HAP-1 (cell line): ENCODE data around the gene FBLN2.

Experiments used
- DNase-seq, 2 experiments: peaks; one replicate each; pipeline ENCODE4 v3.0.0-alpha.2; 2016 to 2020; ENCODE audit warnings: low spot score in 2 of 2
- H3K27me3 ChIP-seq: fragments of 250-450 bp; sonication (Bioruptor Pico); 2 replicates; pipeline ENCODE4 v1.5.1; 2020; ENCODE audit warnings: low read depth, mild to moderate bottlenecking, moderate library complexity
- H3K36me3 ChIP-seq: fragments of 250-450 bp; sonication (Bioruptor Pico); replicated peaks from 2 replicates; pipeline ENCODE4 v1.5.1; 2020; ENCODE audit warnings: mild to moderate bottlenecking
- H3K4me1 ChIP-seq: fragments of 250-450 bp; sonication (Bioruptor Pico); 2 replicates; pipeline ENCODE4 v1.5.1; 2020; ENCODE audit warnings: mild to moderate bottlenecking
- H3K4me3 ChIP-seq: fragments of 250-450 bp; sonication (Bioruptor Pico); 2 replicates; pipeline ENCODE4 v1.5.1; 2020; ENCODE audit warnings: mild to moderate bottlenecking, moderate library complexity
- H3K9me3 ChIP-seq: fragments of 250-450 bp; sonication (Bioruptor Pico); 2 replicates; pipeline ENCODE4 v1.5.1; 2020; ENCODE audit warnings: mild to moderate bottlenecking, moderate library complexity
- in situ Hi-C: fragments of 300-500 bp; cut with MboI; formaldehyde crosslinking; loops from 3 replicates; pipeline ENCODE4 v1.14.3; 2020; ENCODE audit warnings: low sequenced_read_pairs, inconsistent platforms, mixed read lengths

FBLN2 gene

GRCh38 chr3:13542142-13542541 lies 6.8 kb upstream of the FBLN2 start:
- DNase-seq, result no peak
- Histone ChIP-seq H3K27me3 (no peaks in the 10 kb centered on the region), H3K4me3 (no peak overlapping the region), H3K4me1 (no peaks in the 10 kb centered on the region), H3K36me3 (no peaks in the 10 kb centered on the region), H3K9me3 (no peaks in the 10 kb centered on the region)
- in situ Hi-C loops, result no loop called here

- H3K4me3 ChIP-seq, result no peak overlapping the region
- in situ Hi-C loops, result no loop called here
- no peaks in the 10 kb centered on the region for H3K27me3 ChIP-seq
- no peaks in the 10 kb centered on the region for H3K36me3 ChIP-seq
- no peak for DNase-seq
- H3K4me1 ChIP-seq, result no peaks in the 10 kb centered on the region
- H3K9me3 ChIP-seq, result no peaks in the 10 kb centered on the region
These were observed 5.7 kb upstream of the FBLN2 start for GRCh38 chr3:13543253-13543652.

GRCh38 chr3:13544293-13544831 lies 4.6 kb upstream of the FBLN2 start:
- Histone ChIP-seq H3K36me3 (no peaks in the 10 kb centered on the region), H3K27me3 (no peaks in the 10 kb centered on the region), H3K9me3 (no peaks in the 10 kb centered on the region), H3K4me3 (no peak overlapping the region), H3K4me1 (no peaks in the 10 kb centered on the region)
- DNase-seq, result no peak
- in situ Hi-C loops, result no loop called here

- in situ Hi-C loops, result no loop called here
- no peaks in the 10 kb centered on the region for H3K9me3 ChIP-seq
- DNase-seq, result no peak
- no peaks in the 10 kb centered on the region for H3K27me3 ChIP-seq
- H3K4me1 ChIP-seq, result no peaks in the 10 kb centered on the region
- H3K4me3 ChIP-seq, result no peak overlapping the region
- no peaks in the 10 kb centered on the region for H3K36me3 ChIP-seq
These were observed 3.8 kb upstream of the FBLN2 start for GRCh38 chr3:13544951-13545651.

GRCh38 chr3:13545952-13546454 lies 2.9 kb upstream of the FBLN2 start:
- H3K9me3 ChIP-seq, result no peaks in the 10 kb centered on the region
- H3K36me3 ChIP-seq, result no peaks in the 10 kb centered on the region
- in situ Hi-C loops, result no loop called here
- H3K4me1 ChIP-seq, result no peaks in the 10 kb centered on the region
- no peaks in the 10 kb centered on the region for H3K27me3 ChIP-seq
- H3K4me3 ChIP-seq, result no peak overlapping the region
- no peak for DNase-seq

GRCh38 chr3:13546667-13547171 lies 2.2 kb upstream of the FBLN2 start:
- Histone ChIP-seq H3K4me3 (no peak overlapping the region), H3K36me3 (no peaks in the 10 kb centered on the region), H3K27me3 (no peaks in the 10 kb centered on the region), H3K4me1 (no peaks in the 10 kb centered on the region), H3K9me3 (no peaks in the 10 kb centered on the region)
- no peak for DNase-seq
- in situ Hi-C loops, result no loop called here

GRCh38 chr3:13547591-13548371 lies 1.1 kb upstream of the FBLN2 start:
- in situ Hi-C loops, result no loop called here
- no peaks in the 10 kb centered on the region for H3K9me3 ChIP-seq

GRCh38 chr3:13549623-13550422 lies 898 bp downstream of the FBLN2 start:
- in situ Hi-C loops, result no loop called here
- no peak for DNase-seq
- Histone ChIP-seq H3K27me3 (no peaks in the 10 kb centered on the region), H3K4me3 (no peak overlapping the region), H3K4me1 (no peaks in the 10 kb centered on the region), H3K9me3 (no peaks in the 10 kb centered on the region), H3K36me3 (no peaks in the 10 kb centered on the region)

More at GRCh38 chr3:13547591-13548371, 1.1 kb upstream of the FBLN2 start:
- DNase-seq, result no peak
- Histone ChIP-seq H3K36me3 (no peaks in the 10 kb centered on the region), H3K4me3 (no peak overlapping the region), H3K4me1 (no peaks in the 10 kb centered on the region), H3K27me3 (no peaks in the 10 kb centered on the region)

- H3K27me3 ChIP-seq, result no peaks in the 10 kb centered on the region
- in situ Hi-C loops, result no loop called here
- no peaks in the 10 kb centered on the region for H3K36me3 ChIP-seq
- H3K4me1 ChIP-seq, result no peaks in the 10 kb centered on the region
- no peaks in the 10 kb centered on the region for H3K9me3 ChIP-seq
- no peak for DNase-seq
- H3K4me3 ChIP-seq, result no peak overlapping the region
These were observed 1.4 kb downstream of the FBLN2 start for GRCh38 chr3:13550423-13550690.

- in situ Hi-C loops, result no loop called here
- Histone ChIP-seq H3K9me3 (no peaks in the 10 kb centered on the region), H3K27me3 (no peaks in the 10 kb centered on the region), H3K4me1 (no peaks in the 10 kb centered on the region), H3K4me3 (no peak overlapping the region), H3K36me3 (no peaks in the 10 kb centered on the region)
- DNase-seq, result no peak
These were observed 2.0 kb downstream of the FBLN2 start for GRCh38 chr3:13550791-13551360.

GRCh38 chr3:13552857-13553652 lies 4.1 kb downstream of the FBLN2 start:
- Histone ChIP-seq H3K36me3 (no peaks in the 10 kb centered on the region), H3K4me3 (no peak overlapping the region), H3K9me3 (no peaks in the 10 kb centered on the region), H3K4me1 (no peaks in the 10 kb centered on the region), H3K27me3 (no peaks in the 10 kb centered on the region)
- in situ Hi-C loops, result no loop called here
- DNase-seq, result no peak

- no peak for DNase-seq
- Histone ChIP-seq H3K4me3 (no peak overlapping the region), H3K27me3 (no peaks in the 10 kb centered on the region), H3K9me3 (no peaks in the 10 kb centered on the region), H3K4me1 (no peaks in the 10 kb centered on the region), H3K36me3 (no peaks in the 10 kb centered on the region)
- in situ Hi-C loops, result no loop called here
These were observed 4.8 kb downstream of the FBLN2 start for GRCh38 chr3:13553686-13554085.

- in situ Hi-C loops, result no loop called here
- H3K4me3 ChIP-seq, result no peak overlapping the region
These were observed 6.8 kb downstream of the FBLN2 start for GRCh38 chr3:13555753-13556152.

More at GRCh38 chr3:13555753-13556152, 6.8 kb downstream of the FBLN2 start:
- H3K27me3 ChIP-seq, result peaks cover 6% of the 10 kb centered on the region
- no peaks in the 10 kb centered on the region for H3K4me1 ChIP-seq
- no peaks in the 10 kb centered on the region for H3K9me3 ChIP-seq
- DNase-seq, result no peak
- H3K36me3 ChIP-seq, result no peaks in the 10 kb centered on the region
